Activated T-helper 1 cell treated with anti-CD3 and anti-CD28 coated beads, Interleukin-12 subunit alpha, Interleukin-12 subunit beta, Interleukin-2, Interleukin-4 antibody, amounts not matched to agents 30 ng/mL and 10 ng/mL and 1 ng/mL, durations not matched to agents 14 hours and 24 hours and 36 hours (primary cell): ENCODE measurements around the gene RPL10A. TPM values are rescaled to one million over a fixed set of nuclear protein-coding genes. Genes with fewer than 3 reads are reported as not detected.
"Not testable (repeated sequence)": the region's sequence is repeated elsewhere in the genome, so short reads cannot be mapped to it uniquely, and the experiment has no call there.

Experiments used
- DNase-seq: peaks from one replicate; pipeline ENCODE4 v3.0.0; 2021; ENCODE audit warnings: low spot score
- H3K27ac Mint-ChIP-seq: one replicate; pipeline ENCODE4 v1.8.0; 2021; ENCODE audit warnings: mild to moderate bottlenecking, mixed read lengths
- H3K27me3 Mint-ChIP-seq: one replicate; pipeline ENCODE4 v1.8.0; 2022; ENCODE audit warnings: mild to moderate bottlenecking, moderate library complexity, mixed read lengths; ENCODE audit not compliant: insufficient read depth
- H3K36me3 Mint-ChIP-seq: one replicate; pipeline ENCODE4 v1.8.0; 2021; ENCODE audit warnings: low read depth, mixed read lengths
- H3K4me1 Mint-ChIP-seq: one replicate; pipeline ENCODE4 v1.8.0; 2021; ENCODE audit warnings: low read depth, mixed read lengths
- H3K4me3 Mint-ChIP-seq: one replicate; pipeline ENCODE4 v1.8.0; 2021; ENCODE audit warnings: mild to moderate bottlenecking, moderate library complexity, mixed read lengths
- H3K9me3 Mint-ChIP-seq: one replicate; pipeline ENCODE4 v1.8.0; 2021; ENCODE audit warnings: mixed read lengths
- intact Hi-C: fragments of 100-400 bp; cut with micrococcal nuclease; formaldehyde crosslinking; loops from one replicate; pipeline ENCODE4 v1.15.1; 2024
- total RNA-seq: library from RNA; stranded (reverse); gene quantifications from 2 replicates; pipeline ENCODE4 v1.2.3, GENCODE V29; 2022

Gene RPL10A
- total RNA-seq, 1 donor from 2014 or later, result 1,580 TPM

DNA sequence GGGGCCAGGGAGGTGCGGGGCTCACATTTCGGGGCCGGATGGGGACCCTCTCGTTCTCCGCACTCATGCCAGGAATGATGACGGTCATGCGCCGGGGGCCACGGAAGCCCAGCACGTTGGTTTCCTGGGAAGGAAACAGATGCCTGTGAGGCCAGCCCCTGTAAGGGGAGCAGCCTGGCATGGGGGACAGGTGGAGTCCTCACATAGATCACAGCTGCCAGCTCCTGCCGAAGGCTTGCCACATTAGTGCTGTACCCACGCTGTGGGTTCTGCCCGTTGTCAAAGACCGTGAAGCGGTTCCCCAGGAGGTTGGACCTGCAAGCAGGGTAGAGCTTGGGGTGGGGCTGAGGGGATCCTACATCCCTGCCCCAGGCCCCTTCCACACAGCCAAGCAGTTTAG lies 35.3 kb downstream of the RPL10A start:
- no peaks in the 10 kb centered on the region for H3K4me1 Mint-ChIP-seq
- peaks cover 48% of the 10 kb centered on the region for H3K27me3 Mint-ChIP-seq
- no peak overlapping the region for H3K27ac Mint-ChIP-seq
- DNase-seq, result no peak
- intact Hi-C loops, result no loop called here
- H3K9me3 Mint-ChIP-seq, result no peaks in the 10 kb centered on the region
- no peak overlapping the region for H3K4me3 Mint-ChIP-seq
- H3K36me3 Mint-ChIP-seq, result no peaks in the 10 kb centered on the region

DNA sequence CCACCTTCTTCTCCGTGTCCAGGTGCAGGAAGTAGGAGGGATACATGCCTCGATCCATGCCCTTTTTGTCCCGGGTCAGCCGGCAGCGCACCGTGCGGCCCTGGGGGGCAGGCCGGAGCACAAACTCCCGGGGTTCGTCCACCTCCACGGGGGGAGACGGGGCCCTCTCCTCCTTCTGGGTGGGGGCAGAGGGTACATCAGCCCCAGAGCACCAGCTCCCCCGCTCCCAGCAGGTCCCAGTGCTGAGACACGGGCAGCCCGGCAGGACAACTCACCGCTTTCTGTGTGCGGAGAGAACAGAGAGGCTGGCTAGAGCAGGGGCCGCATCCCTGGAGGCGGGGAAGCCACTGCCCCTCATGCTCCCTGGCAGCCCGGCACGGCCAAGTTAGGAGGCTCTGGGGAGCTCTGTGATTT lies 37.8 kb downstream of the RPL10A start:
- H3K4me3 Mint-ChIP-seq, result no peak overlapping the region
- intact Hi-C loops, result no loop called here
- H3K9me3 Mint-ChIP-seq, result no peaks in the 10 kb centered on the region
- peaks cover 48% of the 10 kb centered on the region for H3K27me3 Mint-ChIP-seq
- no peak for DNase-seq
- H3K4me1 Mint-ChIP-seq, result no peaks in the 10 kb centered on the region
- H3K27ac Mint-ChIP-seq, result no peak overlapping the region
- H3K36me3 Mint-ChIP-seq, result no peaks in the 10 kb centered on the region

DNA sequence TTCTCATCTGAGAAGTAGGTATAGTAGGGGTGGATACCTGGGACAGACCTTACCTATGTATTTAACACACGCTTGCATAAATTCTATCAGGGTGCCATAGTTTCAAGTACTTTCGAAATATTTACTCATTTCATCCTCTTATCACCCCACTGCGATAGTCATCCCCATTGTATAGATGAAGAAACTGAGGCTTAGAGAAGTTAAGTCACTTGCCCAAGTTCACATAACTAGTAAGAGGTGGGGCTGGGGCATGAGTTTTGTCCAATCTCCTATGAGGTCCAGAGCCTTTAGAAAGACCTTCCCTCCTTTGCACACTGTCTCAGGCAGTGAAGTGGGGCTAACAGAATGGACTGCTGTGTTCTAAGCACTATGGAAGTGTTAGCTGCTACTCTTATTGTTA lies 38.3 kb downstream of the RPL10A start:
- no peak for DNase-seq
- Mint-ChIP-seq H3K36me3 (no peaks in the 10 kb centered on the region), H3K9me3 (no peaks in the 10 kb centered on the region), H3K4me1 (no peaks in the 10 kb centered on the region), H3K27me3 (peaks cover 51% of the 10 kb centered on the region), H3K4me3 (no peak overlapping the region), H3K27ac (no peak overlapping the region)
- intact Hi-C loops, result no loop called here

DNA sequence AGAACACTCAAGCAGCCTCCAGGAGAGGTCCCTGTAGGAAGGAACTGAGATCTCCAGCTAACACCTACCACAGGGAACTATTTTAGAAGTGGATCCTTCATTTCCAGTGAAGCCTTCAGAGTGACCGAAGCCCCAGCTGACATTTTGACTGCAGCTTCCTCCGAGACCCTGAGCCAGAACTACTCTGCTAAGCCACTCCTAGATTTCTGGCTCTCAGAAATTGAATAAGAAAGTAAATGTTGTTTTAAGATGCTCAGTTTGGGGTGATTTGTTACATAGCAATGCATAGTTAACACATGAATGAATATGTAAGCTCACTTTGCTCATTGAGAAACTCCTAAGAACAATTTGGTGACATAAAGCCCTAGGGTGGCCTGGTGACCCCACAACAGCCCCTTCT lies 39.0 kb downstream of the RPL10A start:
- no peak for DNase-seq
- intact Hi-C loops, result no loop called here
- Mint-ChIP-seq H3K9me3 (no peaks in the 10 kb centered on the region), H3K4me1 (no peaks in the 10 kb centered on the region), H3K4me3 (no peak overlapping the region), H3K27me3 (peaks cover 51% of the 10 kb centered on the region), H3K36me3 (no peaks in the 10 kb centered on the region), H3K27ac (no peak overlapping the region)

DNA sequence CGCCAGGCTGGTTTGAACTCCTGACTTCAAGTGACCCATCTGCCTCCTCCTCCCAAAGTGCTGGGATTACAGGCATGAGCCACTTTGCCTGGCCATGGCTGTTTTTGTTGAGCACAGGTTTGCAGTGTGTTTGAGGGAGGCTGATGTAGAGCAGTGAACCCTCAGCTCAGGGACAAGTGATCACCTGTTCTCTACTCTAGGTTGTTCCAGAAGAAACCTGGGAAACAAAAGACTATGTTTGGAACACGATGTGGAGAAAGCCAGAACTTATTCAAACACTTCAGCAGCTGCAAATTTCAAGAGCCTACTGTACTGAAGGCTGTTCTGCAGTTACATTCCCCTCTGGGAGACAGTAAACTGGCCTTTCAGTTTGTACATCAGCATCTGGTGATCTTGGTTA lies 39.8 kb downstream of the RPL10A start:
- no peak overlapping the region for H3K4me3 Mint-ChIP-seq
- no peaks in the 10 kb centered on the region for H3K36me3 Mint-ChIP-seq
- H3K9me3 Mint-ChIP-seq, result no peaks in the 10 kb centered on the region
- no peak for DNase-seq
- intact Hi-C loops, result no loop called here
- no peaks in the 10 kb centered on the region for H3K4me1 Mint-ChIP-seq
- H3K27ac Mint-ChIP-seq, result no peak overlapping the region
- H3K27me3 Mint-ChIP-seq, result peaks cover 52% of the 10 kb centered on the region

DNA sequence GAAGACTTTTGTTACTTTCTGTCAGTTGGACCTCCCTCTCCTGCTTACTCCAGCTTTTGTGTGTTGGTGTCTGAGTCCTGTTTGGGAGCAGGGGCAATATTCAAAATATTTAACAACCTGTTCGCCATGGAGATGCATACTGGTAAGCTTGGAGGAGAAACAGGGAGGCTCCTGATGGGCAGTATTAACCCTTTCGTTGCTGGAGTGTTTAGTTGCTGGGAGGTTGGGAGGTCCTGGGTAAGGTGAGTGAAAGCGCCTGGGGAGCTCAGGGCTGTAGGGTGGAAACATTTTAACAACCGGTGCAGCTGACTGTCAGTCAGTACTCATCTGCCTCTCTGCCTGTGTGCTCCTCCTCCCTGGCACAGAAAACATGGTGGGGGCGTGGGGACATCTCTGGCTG lies 40.3 kb downstream of the RPL10A start:
- H3K27me3 Mint-ChIP-seq, result peaks cover 48% of the 10 kb centered on the region
- no peak overlapping the region for H3K27ac Mint-ChIP-seq
- DNase-seq, result no peak
- H3K4me1 Mint-ChIP-seq, result no peaks in the 10 kb centered on the region
- no peak overlapping the region for H3K4me3 Mint-ChIP-seq
- intact Hi-C loops, result no loop called here
- no peaks in the 10 kb centered on the region for H3K9me3 Mint-ChIP-seq
- no peaks in the 10 kb centered on the region for H3K36me3 Mint-ChIP-seq

DNA sequence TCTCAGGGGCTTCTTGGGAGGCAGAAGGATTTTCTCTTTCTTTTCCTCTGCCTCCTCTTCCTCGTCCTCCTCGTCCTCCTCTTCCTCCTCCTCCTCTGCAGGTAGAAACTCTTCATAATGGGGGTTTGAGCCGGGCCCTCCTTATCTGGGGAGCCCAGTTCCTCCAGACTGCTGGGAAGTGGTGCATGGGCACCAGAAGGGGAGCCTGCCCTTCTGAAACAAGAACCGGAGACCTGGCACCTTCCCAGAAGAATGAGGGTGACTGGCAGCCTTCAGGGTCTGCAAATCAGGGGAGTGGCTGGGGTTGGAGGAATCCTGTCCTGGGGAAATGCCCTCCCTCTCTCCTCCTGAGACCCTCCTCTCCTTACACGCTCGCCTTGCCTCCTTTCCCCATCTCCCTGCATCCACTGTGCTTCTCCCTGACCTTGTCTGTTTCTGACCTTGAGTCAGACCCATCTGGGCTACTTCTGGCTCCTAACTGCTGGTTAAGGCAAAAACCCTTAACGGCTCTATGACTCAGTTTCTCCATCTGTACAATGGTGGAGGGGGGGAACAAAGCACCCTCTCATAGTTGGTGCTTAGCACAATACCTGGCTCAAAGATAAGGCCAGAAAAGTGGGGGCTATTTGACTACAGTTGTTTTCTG lies 42.8 kb downstream of the RPL10A start:
- Mint-ChIP-seq H3K27ac (no peak overlapping the region), H3K27me3 (peaks cover 48% of the 10 kb centered on the region), H3K4me1 (no peaks in the 10 kb centered on the region), H3K36me3 (no peaks in the 10 kb centered on the region), H3K4me3 (no peak overlapping the region), H3K9me3 (no peaks in the 10 kb centered on the region)
- DNase-seq, result no peak
- intact Hi-C loops, result no loop called here

DNA sequence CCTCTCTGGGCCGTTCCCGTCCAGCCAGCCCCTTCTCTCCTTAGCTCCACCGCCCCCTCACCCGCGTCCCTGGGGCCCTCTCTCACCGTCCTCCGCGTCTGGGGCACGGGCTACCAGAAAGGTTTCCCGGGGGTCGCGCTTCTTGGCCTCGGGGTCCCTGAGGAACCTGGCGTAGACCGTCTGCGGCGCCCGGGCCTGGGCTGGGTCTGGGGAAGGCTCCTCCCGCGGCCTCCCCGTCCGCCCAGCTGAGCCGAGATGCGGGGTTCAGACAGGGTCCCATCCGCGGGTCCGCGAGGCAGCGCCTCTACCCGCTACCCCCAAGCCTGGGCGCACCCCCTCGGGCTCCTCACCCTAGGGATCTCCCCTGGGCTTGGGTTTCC lies 43.4 kb downstream of the RPL10A start:
- Mint-ChIP-seq H3K36me3 (no peaks in the 10 kb centered on the region), H3K9me3 (no peaks in the 10 kb centered on the region), H3K27ac (no peak overlapping the region), H3K4me3 (no peak overlapping the region), H3K27me3 (peaks cover 46% of the 10 kb centered on the region), H3K4me1 (no peaks in the 10 kb centered on the region)
- DNase-seq, result no peak
- intact Hi-C loops, result no loop called here

DNA sequence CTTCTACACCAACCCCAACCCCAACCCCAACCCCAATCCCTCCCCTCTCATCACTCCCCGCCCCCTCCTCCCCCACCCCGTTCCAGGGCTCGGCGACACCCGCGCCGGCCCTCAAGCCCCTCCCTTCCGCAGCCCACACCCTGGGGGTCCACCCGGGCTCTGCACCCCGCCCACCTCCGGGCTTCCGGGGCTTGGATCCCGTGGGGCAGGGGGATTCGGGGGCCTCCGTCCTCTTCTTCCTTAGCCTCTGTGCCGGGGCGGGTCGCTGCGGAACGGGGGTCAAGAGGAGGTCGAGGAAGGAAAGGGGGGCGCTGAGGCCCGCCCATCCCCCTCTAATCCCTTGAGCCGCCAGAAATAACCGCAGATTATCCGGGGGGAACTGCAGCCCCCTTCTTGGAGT lies 43.8 kb downstream of the RPL10A start:
- no peaks in the 10 kb centered on the region for H3K36me3 Mint-ChIP-seq
- intact Hi-C loops, result no loop called here
- no peak for DNase-seq
- H3K4me1 Mint-ChIP-seq, result no peaks in the 10 kb centered on the region
- no peak overlapping the region for H3K27ac Mint-ChIP-seq
- peaks cover 41% of the 10 kb centered on the region for H3K27me3 Mint-ChIP-seq
- H3K4me3 Mint-ChIP-seq, result no peak overlapping the region
- no peaks in the 10 kb centered on the region for H3K9me3 Mint-ChIP-seq

DNA sequence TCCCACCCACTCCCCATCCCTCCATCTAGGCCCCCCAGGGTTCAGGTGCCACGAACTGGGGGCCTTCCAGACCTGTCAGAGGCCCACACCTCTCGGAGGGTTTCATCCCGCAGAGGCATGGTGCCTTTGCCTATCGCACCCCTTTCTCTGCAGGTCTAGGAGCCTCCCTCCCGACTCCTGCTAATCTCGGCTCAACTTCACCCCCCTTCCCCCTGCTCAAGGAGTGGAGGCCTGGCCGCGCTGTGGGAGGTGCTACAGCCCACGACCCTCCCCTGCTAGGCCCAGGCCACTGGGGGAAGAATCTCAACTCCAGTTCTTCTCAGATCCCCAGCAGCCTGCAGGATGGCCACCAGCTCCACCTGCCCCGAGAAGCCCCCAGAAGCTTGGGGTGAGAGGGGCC lies 44.5 kb downstream of the RPL10A start, which contains the start of gene TULP1:
TULP1 (minus strand) TSS at position 157 of the 400 bp plus-strand sequence; CDS start at position 119, 38 bp downstream.
- Mint-ChIP-seq H3K27ac (no peak within 1 kb of the TSS), H3K27me3 (peaks cover 36% of the 10 kb centered on the region), H3K36me3 (no peaks in the 10 kb centered on the region), H3K4me3 (no peak within 1 kb of the TSS), H3K4me1 (no peaks in the 10 kb centered on the region), H3K9me3 (no peaks in the 10 kb centered on the region)
- intact Hi-C loops, result no loop called here
- DNase-seq, result no peak

DNA sequence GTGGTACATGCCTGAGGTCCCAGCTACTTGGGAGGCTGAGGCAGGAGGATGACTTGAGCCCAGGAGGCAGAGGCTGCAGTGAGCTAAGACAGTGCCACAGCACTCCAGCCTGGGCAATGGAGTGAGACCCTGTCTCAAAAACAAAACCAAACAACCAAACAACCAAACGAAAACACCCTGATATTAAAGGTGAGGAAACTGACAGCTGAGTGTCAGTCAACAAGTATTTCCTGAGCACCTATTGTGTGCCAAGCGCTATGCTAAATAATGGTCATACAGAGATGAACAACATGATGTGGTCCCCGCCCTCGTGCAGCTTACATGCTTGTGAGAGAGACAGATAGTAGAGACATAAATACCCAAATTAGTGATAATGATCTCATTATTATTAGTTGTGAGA lies 46.4 kb downstream of the RPL10A start:
- H3K4me1 Mint-ChIP-seq, result no peaks in the 10 kb centered on the region
- intact Hi-C loops, result no loop called here
- no peak for DNase-seq
- peaks cover 22% of the 10 kb centered on the region for H3K27me3 Mint-ChIP-seq
- H3K9me3 Mint-ChIP-seq, result no peaks in the 10 kb centered on the region
- H3K27ac Mint-ChIP-seq, result no peak overlapping the region
- no peaks in the 10 kb centered on the region for H3K36me3 Mint-ChIP-seq
- no peak overlapping the region for H3K4me3 Mint-ChIP-seq

DNA sequence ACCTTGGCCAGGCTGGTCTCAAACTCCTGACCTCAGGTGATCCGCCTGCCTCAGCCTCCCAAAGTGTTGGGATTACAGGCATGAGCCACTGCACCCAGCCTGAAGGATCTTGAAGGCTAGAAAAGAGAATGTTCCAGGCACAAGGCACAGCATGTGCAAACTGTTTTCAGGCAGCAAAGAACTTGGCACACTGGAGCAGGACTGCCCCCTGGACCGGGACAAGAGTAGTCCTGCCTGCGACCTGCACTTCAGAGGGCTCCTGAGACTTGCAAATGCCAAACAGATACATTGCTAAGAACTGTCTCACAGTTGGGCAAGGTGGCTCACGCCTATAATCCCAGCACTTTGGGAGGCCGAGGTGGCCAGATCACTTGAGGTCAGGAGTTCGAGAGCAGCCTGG lies 47.7 kb downstream of the RPL10A start:
- H3K27me3 Mint-ChIP-seq, result peaks cover 16% of the 10 kb centered on the region
- H3K4me3 Mint-ChIP-seq, H3K4me1 Mint-ChIP-seq, DNase-seq, H3K36me3 Mint-ChIP-seq, H3K9me3 Mint-ChIP-seq, intact Hi-C loops, H3K27ac Mint-ChIP-seq: not testable (repeated sequence)

DNA sequence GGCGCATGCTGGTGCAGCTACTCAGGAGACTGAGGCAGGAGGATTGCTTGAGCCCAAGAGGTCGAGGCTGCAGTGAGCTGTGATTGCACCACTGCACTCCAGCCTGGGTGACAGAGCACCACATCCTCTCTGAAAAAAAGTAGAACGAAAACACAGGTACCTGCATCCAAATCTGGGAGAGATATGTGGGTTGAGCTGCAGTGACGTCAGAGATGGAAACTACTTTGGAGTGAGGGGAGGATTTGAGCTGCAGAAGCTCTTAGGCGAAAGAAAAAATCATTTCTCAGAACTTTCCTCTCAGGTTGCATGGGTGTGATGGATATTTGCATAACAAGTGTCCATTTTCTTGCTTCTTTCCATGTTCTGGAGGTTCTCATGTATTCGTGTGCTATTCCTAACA lies 48.5 kb downstream of the RPL10A start:
- Mint-ChIP-seq H3K4me1 (peaks cover 4% of the 10 kb centered on the region), H3K9me3 (no peaks in the 10 kb centered on the region), H3K36me3 (no peaks in the 10 kb centered on the region), H3K27me3 (peaks cover 14% of the 10 kb centered on the region), H3K4me3 (no peak overlapping the region), H3K27ac (no peak overlapping the region)
- no peak for DNase-seq
- intact Hi-C loops, result no loop called here

DNA sequence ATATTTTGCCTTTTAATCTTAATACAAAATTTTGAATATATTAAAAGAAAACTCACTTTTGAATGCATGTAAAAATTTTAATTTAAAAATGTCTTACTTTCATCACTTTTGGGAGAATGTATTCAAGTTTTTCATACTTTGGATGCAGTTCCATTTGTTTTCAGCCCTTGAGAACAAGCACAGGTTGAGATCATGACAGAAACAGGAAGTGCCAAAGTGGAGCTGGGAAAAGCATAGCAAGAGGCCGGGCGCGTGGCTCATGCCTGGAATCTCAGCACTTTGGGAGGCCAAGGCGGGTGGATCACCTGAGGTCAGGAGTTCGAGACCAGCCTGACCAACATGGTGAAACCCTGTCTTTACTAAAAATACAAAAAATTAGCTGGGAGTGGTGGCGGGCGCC lies 49.8 kb downstream of the RPL10A start:
- H3K9me3 Mint-ChIP-seq, H3K27me3 Mint-ChIP-seq, H3K27ac Mint-ChIP-seq, DNase-seq, H3K4me3 Mint-ChIP-seq, intact Hi-C loops, H3K36me3 Mint-ChIP-seq: not testable (repeated sequence)
- peaks cover 15% of the 10 kb centered on the region for H3K4me1 Mint-ChIP-seq
